Stomach smooth muscle (tissue), 2 donors: ENCODE results near the gene C3orf49.

Experiments used
- H3K27ac ChIP-seq: one replicate; pipeline ENCODE4 v1.7.0; 2013; ENCODE audit warnings: mild to moderate bottlenecking, low read length, inconsistent platforms
- H3K27me3 ChIP-seq, 2 donors: one replicate each; pipeline ENCODE4 v1.7.0; 2013; ENCODE audit warnings: low read length in 2 of 2; ENCODE audit not compliant: insufficient read depth in 2 of 2, control insufficient read depth in 1 of 2
- H3K36me3 ChIP-seq, 2 donors: one replicate each; pipeline ENCODE4 v1.7.0; 2013; ENCODE audit warnings: low read length in 2 of 2; ENCODE audit not compliant: control insufficient read depth in 2 of 2, insufficient read depth in 2 of 2
- H3K4me1 ChIP-seq: one replicate; pipeline ENCODE4 v1.7.0; 2013; ENCODE audit warnings: low read length; ENCODE audit not compliant: control insufficient read depth, insufficient read depth
- H3K4me3 ChIP-seq, 2 donors: one replicate each; pipeline ENCODE4 v1.7.0; 2013; ENCODE audit warnings: low read length in 2 of 2
- H3K9ac ChIP-seq, 2 donors: one replicate each; pipeline ENCODE4 v1.7.0; 2013; ENCODE audit warnings: low read length in 2 of 2, mild to moderate bottlenecking in 1 of 2
- H3K9me3 ChIP-seq, 2 donors: one replicate each; pipeline ENCODE4 v1.7.0; 2013; ENCODE audit warnings: low read length in 2 of 2; ENCODE audit not compliant: control insufficient read depth in 2 of 2
- donor health status: healthy.
- donor health status: Pancreatic carcinoma.

The C3orf49 gene

GRCh38 chr3:63809607-63810006, 9.5 kb upstream of the C3orf49 start:
- Histone ChIP-seq H3K4me3 (no peak overlapping the region), H3K9ac (no peak overlapping the region), H3K27me3 (no peaks in the 10 kb centered on the region), H3K27ac (no peak overlapping the region), H3K4me1 (no peaks in the 10 kb centered on the region), H3K9me3 (peaks cover 0 to 4% of the 10 kb centered on the region in 2 donors), H3K36me3 (no peaks in the 10 kb centered on the region)

- Histone ChIP-seq H3K27ac (no peak overlapping the region), H3K4me3 (no peak overlapping the region), H3K27me3 (no peaks in the 10 kb centered on the region), H3K36me3 (no peaks in the 10 kb centered on the region), H3K9me3 (no peaks in the 10 kb centered on the region), H3K4me1 (no peaks in the 10 kb centered on the region), H3K9ac (no peak overlapping the region)
Measured at GRCh38 chr3:63814237-63814636, 4.9 kb upstream of the C3orf49 start.

- Histone ChIP-seq H3K9me3 (no peaks in the 10 kb centered on the region), H3K27me3 (no peaks in the 10 kb centered on the region), H3K4me1 (no peaks in the 10 kb centered on the region)
Measured at GRCh38 chr3:63817225-63817624, 1.9 kb upstream of the C3orf49 start.

GRCh38 chr3:63818282-63819150, 583 bp upstream of the C3orf49 start:
- Histone ChIP-seq H3K4me1 (no peaks in the 10 kb centered on the region), H3K9me3 (no peaks in the 10 kb centered on the region), H3K27me3 (no peaks in the 10 kb centered on the region), H3K9ac (no peak overlapping the region), H3K4me3 (peak overlapping the region in 1 of 2 donors; percentile 23), H3K27ac (no peak overlapping the region), H3K36me3 (no peaks in the 10 kb centered on the region)

More at GRCh38 chr3:63817225-63817624, 1.9 kb upstream of the C3orf49 start:
- Histone ChIP-seq H3K9ac (no peak overlapping the region), H3K4me3 (no peak overlapping the region), H3K27ac (no peak overlapping the region), H3K36me3 (no peaks in the 10 kb centered on the region)

GRCh38 chr3:63824309-63824708, 5.2 kb downstream of the C3orf49 start:
- Histone ChIP-seq H3K27ac (no peak overlapping the region), H3K36me3 (peaks cover 2 to 9% of the 10 kb centered on the region in 2 donors), H3K4me1 (no peaks in the 10 kb centered on the region), H3K27me3 (no peaks in the 10 kb centered on the region), H3K9me3 (no peaks in the 10 kb centered on the region), H3K4me3 (no peak overlapping the region), H3K9ac (no peak overlapping the region)

- H3K4me3 ChIP-seq, result no peak overlapping the region
- peaks cover 11 to 26% of the 10 kb centered on the region in 2 donors for H3K36me3 ChIP-seq
- H3K27me3 ChIP-seq, result no peaks in the 10 kb centered on the region
- no peak overlapping the region for H3K9ac ChIP-seq
- H3K27ac ChIP-seq, result no peak overlapping the region
- no peaks in the 10 kb centered on the region for H3K4me1 ChIP-seq
- no peaks in the 10 kb centered on the region for H3K9me3 ChIP-seq
Measured at GRCh38 chr3:63830526-63830925, 11.4 kb downstream of the C3orf49 start.

GRCh38 chr3:63832395-63832794, 13.3 kb downstream of the C3orf49 start:
- Histone ChIP-seq H3K27ac (no peak overlapping the region), H3K4me3 (no peak overlapping the region), H3K36me3 (peaks cover 9 to 22% of the 10 kb centered on the region in 2 donors), H3K27me3 (no peaks in the 10 kb centered on the region), H3K4me1 (no peaks in the 10 kb centered on the region), H3K9ac (no peak overlapping the region), H3K9me3 (no peaks in the 10 kb centered on the region)

- Histone ChIP-seq H3K9me3 (no peaks in the 10 kb centered on the region), H3K9ac (no peak overlapping the region), H3K4me1 (no peaks in the 10 kb centered on the region), H3K4me3 (no peak overlapping the region), H3K27me3 (no peaks in the 10 kb centered on the region), H3K27ac (no peak overlapping the region), H3K36me3 (no peaks in the 10 kb centered on the region)
Measured at GRCh38 chr3:63841704-63842103, 22.6 kb downstream of the C3orf49 start.

GRCh38 chr3:63842127-63842526, 23.0 kb downstream of the C3orf49 start:
- Histone ChIP-seq H3K4me1 (no peaks in the 10 kb centered on the region), H3K4me3 (no peak overlapping the region), H3K36me3 (no peaks in the 10 kb centered on the region), H3K9me3 (no peaks in the 10 kb centered on the region), H3K27ac (no peak overlapping the region), H3K27me3 (no peaks in the 10 kb centered on the region), H3K9ac (no peak overlapping the region)

GRCh38 chr3:63845215-63845614, 26.1 kb downstream of the C3orf49 start:
- no peaks in the 10 kb centered on the region for H3K36me3 ChIP-seq
- no peak overlapping the region for H3K27ac ChIP-seq
- H3K9me3 ChIP-seq, result no peaks in the 10 kb centered on the region
- H3K4me1 ChIP-seq, result no peaks in the 10 kb centered on the region
- H3K27me3 ChIP-seq, result no peaks in the 10 kb centered on the region
- H3K4me3 ChIP-seq, result no peak overlapping the region
- H3K9ac ChIP-seq, result no peak overlapping the region

GRCh38 chr3:63847718-63848450, 28.8 kb downstream of the C3orf49 start:
- H3K36me3 ChIP-seq, result no peaks in the 10 kb centered on the region
- H3K4me3 ChIP-seq, result no peak overlapping the region
- no peak overlapping the region for H3K27ac ChIP-seq
- H3K27me3 ChIP-seq, result no peaks in the 10 kb centered on the region
- H3K4me1 ChIP-seq, result no peaks in the 10 kb centered on the region
- no peaks in the 10 kb centered on the region for H3K9me3 ChIP-seq
- H3K9ac ChIP-seq, result no peak overlapping the region
